RCC 7860 (cell line): ENCODE measurements around the gene KPNB1.
A peak's percentile ranks its signal among the peaks of the same experiment; 100 is the strongest.

Source experiments
- DNase-seq: peaks from one replicate; pipeline ENCODE4 v3.0.0-alpha.2; 2015; ENCODE audit warnings: low spot score
- FAIRE-seq: peaks from 2 replicates; lab custom pipeline; 2012; peaks lifted over from hg19 to GRCh38; lab: Jason Lieb, UNC

KPNB1 gene

DNA sequence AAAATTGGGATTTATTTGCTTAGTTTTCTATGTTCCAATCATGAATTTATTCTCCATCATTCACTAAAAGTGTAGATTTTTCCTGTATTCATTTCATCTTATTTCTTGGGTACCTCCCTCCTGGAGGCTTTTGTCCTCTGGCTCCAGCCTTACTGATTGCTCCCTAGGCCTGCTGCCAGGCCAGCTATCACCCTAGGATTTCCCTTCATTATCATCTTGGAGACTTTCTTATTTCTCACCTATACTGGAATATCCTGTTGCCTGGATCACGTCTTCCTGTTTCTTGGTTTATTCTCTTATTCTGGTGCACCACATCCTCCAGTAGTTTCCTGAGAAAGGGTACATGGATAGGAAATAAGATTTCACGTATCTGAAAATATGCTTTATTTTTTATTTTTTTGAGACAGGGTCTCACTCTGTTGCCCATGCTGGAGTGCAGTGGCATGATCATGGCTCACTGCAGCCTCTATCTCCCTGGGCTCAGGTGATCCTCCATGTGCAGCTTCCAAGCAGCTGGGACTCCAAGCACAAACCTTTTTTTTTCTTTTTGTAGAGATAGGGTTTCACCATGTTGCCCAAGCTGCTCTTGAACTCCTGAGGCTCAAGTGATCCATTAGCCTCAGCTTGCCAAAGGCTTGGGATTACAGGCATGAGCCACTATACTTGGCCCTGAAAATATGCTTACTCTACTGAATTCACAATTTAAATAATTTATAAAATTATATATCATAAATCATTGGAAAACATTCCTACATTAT lies 13.3 kb upstream of the KPNB1 start:
- DNase-seq = no peak
- FAIRE-seq = no peak

DNA sequence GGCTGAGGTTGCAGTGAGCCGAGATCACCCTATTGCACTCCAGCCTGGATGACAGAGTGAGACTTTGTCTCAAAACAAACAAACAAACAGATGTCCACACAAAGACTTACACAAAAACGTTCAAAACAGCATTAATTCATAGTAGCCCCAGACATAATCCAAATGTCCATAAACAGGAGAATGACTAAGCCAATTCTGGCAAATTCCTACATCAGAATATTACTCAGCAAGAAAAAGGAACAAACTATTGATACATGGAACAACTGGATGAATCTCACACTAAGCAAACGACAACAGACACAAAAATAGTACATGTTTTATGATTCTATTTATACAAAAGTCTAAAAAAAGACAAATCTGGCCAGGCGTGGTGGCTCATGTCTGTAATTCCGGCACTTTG lies 10.8 kb upstream of the KPNB1 start:
- FAIRE-seq (no peak), DNase-seq (no peak)

DNA sequence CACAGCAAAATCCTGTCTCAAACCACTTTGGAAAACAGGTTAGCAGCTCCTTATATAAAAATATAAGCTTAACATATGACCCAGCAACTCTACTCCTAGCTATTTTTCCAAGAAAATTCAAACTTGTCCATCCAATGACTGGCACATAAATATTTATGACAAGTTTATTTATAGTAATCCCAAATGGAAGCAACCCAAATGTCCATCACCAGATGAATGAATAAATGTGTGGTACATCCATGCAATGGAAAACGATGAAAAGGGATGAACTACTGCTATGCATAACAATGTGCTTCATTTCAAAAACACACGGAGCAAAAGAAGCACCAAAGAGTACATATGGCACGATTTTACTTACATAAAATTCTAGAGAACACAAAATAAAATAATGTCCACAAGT lies 9.6 kb upstream of the KPNB1 start:
- DNase-seq (no peak), FAIRE-seq (no peak)

DNA sequence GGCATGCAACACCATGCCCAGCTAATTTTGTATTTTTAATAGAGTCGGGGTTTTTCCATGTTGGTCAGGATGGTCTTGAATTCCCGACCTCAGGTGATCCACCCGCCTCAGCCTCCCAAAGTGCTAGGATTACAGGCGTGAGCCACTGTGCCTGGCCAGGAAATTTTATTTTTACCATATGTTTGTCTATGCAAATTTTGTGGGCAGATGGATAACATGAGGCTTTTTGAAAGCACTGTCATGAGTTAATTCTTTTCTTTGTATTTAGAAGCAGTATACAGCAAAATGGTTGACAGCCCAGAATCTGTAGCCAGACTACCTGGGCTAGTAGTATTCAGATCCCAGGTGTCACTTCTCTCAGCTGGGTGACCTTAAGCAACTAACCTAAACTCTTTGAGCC lies 8.5 kb upstream of the KPNB1 start:
- no peak for DNase-seq
- no peak for FAIRE-seq

DNA sequence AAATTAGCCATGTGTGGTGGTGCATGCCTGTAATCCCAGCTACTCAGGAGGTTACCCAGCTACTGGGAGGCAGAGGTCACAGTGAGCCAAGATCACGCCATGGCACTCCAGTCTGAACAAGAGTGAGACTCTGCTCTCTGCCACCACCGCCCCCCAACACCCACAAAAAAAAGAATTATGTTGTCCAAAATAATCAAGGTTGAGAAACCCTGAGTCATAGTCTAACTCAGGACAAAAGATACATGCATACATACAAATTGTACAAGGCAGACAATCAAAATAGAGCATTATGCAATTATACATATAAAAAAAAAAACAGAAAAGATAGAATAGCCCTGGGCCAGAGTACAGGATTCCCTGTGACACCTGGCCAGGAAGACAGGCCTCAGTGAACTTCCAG lies 6.6 kb upstream of the KPNB1 start:
- DNase-seq = no peak
- no peak for FAIRE-seq

DNA sequence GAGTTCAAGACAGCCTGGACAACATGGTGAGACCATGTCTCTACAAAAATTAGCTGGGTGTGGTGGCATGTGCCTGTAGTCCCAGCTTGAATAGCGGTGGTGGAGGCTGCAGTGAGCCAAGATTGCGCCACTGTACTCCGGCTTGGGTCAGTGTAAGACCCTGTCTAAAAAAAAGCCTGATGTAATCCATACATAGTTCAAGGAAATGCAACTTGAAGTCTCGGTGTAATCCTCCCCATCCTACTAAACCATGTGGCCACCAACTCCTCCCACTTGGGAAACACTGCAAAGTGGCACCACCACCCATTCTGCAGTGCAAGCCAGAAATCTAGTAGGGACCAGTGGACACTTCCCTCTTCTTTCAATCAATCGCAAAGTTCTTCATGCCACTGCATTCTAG lies 5.4 kb upstream of the KPNB1 start:
- DNase-seq (no peak), FAIRE-seq (no peak)

DNA sequence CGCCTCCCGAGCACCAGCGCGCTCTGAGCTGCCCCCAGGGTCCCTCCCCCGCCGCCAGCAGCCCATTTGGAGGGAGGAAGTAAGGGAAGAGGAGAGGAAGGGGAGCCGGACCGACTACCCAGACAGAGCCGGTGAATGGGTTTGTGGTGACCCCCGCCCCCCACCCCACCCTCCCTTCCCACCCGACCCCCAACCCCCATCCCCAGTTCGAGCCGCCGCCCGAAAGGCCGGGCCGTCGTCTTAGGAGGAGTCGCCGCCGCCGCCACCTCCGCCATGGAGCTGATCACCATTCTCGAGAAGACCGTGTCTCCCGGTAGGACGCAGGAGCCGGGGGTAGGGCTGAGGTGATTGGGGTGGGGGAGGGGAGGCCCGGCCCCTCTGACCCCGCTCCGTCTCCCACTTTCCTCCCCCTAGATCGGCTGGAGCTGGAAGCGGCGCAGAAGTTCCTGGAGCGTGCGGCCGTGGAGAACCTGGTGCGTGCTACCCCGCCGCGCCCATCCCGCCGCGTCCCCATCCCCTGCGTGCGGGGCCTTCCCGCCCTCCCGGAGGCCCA lies 329 bp downstream of the KPNB1 start:
- DNase-seq (no peak), FAIRE-seq (no peak)

DNA sequence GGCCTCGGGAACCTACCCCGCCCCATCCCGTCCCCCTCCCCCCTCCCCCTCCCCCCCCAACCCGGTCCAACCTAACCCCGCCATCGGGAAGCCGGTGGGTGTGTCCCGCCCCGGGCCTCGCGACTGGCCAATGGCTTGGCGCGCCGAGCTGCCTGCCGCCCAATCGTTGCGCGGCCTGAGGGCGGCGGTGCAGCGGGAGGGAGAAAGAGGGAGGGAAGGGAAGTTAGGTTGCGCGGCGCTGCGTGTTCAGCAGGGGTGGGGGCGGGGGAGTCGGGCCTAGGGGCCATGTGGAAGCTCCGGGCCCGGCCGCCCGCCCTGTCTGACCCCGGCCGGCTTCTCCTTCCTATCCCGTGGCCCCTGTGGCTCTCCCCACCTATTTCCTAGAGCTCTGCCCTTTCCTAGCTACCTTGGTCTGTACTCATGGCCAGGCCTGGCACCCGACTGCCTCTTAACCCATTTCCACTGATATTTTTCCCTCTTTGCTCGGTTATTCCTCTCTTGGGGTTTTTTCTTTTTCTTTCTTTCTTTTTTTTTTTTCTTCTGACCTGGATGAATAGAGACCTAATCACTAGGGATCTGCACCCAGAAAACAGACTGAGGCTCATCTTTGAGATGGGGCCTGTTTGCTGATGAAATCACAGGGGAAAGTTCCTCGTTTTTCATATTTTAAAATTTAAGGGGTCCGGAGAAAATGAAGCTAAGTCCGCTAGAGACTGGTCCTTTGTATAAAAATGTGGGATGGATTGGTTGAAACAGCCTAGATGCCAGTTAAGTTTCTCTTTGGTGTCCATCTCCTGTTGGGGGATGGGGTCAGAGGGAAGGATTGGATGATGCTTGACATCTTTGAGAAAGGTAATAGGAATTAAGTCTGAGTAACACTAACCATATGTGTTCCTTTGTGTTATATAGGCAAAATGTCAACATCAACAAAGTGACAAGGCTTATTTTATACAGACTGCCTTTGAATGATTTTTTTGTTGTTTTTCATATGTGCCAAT lies 1.1 kb downstream of the KPNB1 start:
- DNase-seq (peak; percentile 92), FAIRE-seq (no peak)

DNA sequence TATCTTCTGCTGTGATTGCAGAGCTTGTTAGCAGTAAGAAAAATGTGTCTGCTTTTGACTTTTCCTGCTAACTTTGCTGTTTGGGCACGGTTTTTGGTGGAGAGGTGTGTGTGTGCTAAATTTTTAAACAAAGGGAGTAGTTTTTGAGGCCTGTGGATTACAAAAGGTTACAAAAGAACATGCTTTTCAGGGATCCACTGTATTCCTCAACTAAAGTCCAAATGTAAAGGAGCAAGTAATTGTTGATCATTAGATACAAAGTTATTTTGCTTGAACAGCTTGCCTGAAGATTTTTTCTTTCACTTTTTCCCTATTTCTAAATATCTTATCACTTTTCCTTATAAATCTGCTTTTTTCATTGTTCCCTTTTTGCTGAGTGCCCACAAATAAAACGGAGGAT lies 2.0 kb downstream of the KPNB1 start:
- DNase-seq (no peak), FAIRE-seq (no peak)

DNA sequence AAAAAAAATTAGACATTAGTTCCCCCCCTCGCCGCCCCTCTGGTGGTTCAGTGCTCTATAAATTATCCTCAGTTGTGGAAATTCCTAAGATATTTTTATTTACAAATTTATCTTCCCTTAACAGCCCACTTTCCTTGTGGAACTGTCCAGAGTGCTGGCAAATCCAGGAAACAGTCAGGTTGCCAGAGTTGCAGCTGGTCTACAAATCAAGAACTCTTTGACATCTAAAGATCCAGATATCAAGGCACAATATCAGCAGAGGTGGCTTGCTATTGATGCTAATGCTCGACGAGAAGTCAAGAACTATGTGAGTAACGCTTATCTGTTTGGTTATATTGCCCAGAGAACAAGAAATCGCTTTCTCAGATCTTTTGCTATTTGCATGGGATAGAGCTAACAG lies 2.9 kb downstream of the KPNB1 start:
- DNase-seq (no peak), FAIRE-seq (no peak)

DNA sequence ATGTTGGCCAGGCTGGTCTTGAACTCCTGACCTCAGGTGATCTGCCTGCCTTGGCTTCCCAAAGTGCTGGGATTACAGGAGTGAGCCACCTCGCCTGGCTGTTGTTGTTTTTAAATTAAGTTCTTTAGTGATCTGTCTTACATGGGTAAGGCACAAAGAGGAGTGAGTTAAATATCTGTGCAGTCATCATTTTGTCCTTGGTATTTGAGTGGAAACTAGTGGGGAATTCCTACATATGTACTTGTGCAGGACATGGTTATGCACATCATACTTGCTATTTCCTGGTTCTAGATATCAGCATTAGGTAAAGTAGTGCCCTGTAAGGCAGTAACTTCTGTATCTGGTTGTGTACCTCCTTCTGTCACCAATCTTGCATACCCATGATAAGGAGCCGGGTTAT lies 3.7 kb downstream of the KPNB1 start:
- DNase-seq (no peak), FAIRE-seq (no peak)

DNA sequence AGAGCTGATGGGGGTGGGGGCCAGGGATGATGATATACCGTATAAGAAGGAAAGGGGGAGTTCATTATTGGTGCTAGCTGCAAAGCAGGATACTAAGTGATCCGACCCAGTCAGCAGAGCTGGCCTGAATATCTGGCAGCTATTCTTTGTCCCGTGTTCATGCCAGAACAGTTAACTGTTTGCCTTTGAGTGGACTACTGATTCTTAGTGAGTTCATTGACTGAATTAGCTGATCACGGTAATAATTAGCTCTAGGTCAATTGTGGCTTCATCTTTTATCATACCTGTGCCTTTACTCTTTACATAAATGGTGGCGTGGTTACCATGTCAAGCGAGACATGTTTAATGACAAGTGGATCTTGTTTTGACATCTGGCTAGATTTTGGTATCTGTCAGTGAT lies 5.3 kb downstream of the KPNB1 start:
- no peak for DNase-seq
- FAIRE-seq = no peak

DNA sequence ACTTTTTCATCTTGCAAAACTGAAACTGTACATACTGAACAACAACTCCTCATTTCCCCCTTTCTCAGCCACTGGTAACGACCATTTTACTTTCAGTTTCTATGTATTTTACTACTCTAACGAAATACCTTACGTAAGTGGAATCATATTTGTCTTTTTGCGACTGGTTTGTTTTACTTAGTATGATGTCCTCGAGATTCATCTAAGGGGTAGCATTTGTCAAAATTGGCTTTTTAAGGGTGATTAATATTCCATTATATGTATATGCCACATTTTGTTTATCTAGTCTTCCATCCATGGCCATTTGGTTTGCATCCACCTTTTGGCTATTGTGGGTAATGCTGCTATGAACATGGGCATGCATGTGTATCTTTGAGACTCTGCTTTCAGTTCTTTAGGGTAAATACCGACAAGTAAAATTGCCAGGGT lies 10.4 kb downstream of the KPNB1 start:
- no peak for FAIRE-seq
- DNase-seq = no peak

DNA sequence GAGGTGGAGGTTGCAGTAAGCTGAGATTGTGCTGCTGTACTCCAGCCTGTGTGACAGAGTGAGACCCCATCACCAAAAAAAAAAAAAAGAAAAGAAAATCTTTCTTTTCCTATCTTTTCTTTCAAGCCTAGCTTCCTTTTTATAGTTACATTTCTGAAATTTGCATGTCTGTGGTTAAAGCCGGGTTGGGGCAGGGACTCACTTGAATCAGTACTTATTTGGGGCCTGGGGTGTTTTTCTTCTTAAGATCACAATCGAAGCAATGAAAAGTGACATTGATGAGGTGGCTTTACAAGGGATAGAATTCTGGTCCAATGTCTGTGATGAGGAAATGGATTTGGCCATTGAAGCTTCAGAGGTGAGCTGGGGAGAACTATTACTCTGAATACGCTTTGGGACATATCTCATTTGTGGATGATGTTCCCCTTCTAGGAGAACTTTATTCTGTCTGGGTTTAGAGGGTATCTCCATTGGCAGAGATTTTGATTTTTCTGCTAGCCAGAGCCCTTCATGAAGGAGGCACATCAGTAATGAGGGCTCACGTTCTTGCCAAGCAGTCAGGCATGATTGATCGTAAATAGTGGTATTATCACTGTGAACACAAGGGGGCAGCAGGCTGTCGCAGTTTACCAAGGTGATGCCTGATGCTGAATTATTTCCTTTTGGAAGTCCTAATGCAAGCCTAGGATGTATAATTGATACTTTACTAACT lies 14.3 kb downstream of the KPNB1 start:
- DNase-seq (peak; percentile 54), FAIRE-seq (no peak)

DNA sequence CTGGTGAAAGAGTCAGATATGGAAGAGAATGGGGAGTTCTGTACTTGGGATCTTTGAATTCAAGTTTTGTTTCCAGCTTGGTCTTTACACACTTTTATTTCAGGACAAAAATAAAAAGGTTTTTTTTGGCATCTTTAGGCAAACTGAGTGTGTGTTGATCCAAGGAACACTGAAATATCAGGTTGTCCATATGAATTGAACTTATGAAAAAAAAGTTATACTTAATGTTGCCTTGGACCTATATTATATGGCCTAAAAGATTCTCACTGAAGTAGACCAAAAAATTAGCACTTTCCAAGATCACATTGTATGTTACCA lies 14.9 kb downstream of the KPNB1 start:
- FAIRE-seq (no peak), DNase-seq (no peak)

DNA sequence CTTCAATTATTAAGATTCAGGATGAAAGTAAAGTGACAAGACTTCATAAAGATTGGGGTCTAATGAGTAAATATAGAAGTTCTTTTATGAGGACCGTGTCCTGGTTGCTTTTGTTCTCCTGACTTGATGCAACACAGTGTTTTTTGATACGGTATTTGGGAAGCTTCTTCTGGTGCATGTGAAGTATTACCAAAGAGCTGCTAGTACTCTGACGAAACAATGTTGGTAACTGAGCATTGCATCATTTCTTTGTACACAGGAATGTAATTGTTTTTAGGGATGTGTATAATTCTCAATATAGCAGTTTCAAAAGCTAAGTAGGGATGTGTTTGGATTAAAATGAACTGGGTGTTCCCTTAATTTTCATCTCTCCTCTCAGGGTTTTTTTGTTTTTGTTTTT lies 15.9 kb downstream of the KPNB1 start:
- DNase-seq (no peak), FAIRE-seq (no peak)

DNA sequence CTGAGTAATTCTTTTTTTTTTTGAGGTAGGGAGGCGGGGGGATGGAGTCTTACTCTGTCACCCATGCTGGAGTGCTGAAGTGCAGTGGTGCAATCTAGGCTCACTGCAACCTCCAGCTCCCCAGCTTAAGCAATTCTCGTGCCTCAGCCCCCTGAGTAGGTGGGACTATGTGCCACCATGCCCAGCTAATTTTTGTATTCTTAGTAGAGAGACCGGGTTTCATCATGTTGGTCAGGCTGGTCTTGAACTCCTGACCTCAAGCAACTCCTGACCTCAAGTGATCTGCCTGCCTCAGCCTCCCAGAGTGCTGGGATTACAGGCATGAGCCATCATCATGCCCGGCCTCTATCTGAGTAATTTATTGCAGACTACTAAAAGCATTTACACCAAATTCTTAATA lies 19.4 kb downstream of the KPNB1 start:
- no peak for FAIRE-seq

DNA sequence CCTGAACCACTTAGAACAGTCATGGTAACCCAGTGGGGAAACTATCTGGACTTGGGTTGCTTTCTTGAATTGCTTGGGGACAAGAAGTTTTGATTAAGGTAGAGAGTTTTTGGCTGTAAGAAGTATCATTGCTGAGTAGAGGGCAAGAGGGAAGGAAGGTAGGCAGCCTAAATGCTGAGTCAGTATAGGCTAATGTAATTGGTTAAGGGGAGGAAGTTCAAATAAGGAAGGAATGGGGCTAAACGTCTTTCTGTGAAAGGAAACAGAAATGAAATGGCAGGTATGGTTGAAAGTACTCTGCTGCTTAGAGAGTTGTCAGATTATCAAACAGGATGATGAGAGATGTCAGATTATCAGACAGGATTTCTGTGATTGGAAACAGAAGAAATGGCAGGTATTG lies 20.3 kb downstream of the KPNB1 start:
- FAIRE-seq (no peak), DNase-seq (no peak)

More for the DNA sequence above, 19.4 kb downstream of the KPNB1 start:
- no peak for DNase-seq

DNA sequence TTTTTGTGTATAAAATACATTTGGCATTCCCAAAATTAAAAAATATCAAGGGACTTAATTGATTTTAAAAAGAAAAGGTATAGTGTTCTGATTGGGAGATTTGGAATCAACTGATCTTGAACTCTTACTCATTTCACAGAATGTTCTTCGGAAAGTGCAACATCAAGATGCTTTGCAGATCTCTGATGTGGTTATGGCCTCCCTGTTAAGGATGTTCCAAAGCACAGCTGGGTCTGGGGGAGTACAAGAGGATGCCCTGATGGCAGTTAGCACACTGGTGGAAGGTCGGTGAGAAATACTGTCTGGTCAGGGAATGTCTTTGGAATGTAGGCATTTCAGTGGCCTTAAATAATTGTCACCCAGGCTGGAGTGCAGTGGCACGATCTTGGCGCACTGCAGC lies 24.8 kb downstream of the KPNB1 start:
- DNase-seq = no peak
- no peak for FAIRE-seq

DNA sequence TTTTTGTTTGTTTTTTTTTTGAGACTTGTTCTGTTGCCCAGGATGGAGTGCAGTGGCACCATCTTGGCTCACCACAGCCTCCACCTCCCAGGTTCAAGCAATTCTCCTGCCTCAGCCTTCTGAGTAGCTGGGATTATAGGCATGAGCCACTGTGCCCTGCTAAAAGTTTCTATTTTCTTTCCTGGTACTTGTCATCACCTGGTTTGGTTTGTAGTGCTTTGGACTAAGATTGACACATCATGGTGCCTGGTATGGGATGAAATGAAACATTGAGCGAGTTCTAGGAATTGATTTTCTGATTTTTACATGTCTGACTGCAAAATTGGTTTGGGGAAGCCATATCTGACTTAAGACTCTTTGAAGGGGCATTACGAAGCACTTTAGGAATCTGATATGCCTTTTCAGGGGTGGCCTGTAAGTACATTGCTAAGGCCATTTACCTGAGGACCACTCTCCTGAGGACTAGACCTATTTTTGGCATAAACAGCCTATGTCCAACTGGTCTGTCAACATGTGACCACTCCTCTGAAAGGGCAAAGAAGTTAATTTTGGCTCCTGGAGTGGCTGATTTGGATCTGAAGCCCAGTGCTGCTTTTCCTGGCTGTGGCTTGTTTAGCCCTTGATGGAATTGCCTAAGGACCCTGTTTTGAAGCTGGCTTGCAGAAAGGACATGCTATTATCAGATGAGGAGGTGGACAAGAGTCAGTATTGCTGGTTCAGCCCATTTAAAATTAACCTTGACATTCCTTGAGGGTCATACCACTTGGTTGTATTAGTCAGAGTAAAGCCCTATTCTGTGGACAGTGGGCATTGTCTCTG lies 25.9 kb downstream of the KPNB1 start:
- FAIRE-seq (no peak), DNase-seq (no peak)

DNA sequence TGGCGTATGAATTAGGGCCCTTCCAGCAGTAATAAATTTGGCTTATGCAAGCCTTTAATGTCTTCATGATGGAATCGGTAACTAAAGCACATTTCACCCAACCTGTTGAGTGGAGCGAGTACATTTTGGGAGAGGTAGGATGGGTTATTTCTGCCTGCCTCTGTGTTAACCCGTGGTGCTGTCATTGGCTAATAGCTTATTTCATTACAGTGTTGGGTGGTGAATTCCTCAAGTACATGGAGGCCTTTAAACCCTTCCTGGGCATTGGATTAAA lies 26.4 kb downstream of the KPNB1 start:
- FAIRE-seq (no peak), DNase-seq (no peak)
